ENCODE results near the gene ZBTB49. TPM values are rescaled to one million over a fixed set of nuclear protein-coding genes. Genes with fewer than 3 reads are reported as not detected.
A peak's percentile ranks its signal among the peaks of the same experiment; 100 is the strongest.

Gene ZBTB49
- total and polyA plus RNA-seq, 2 of the 13 experiments (the other 11 are each of a cell fraction or from before 2014, with no cell fraction given), result 3.3 to 4.3 TPM

GRCh38 chr4:4289941-4290850 is at the start of gene ZBTB49, which contains the start of gene LYAR (continued):
- 0 out of 2 replicates have a peak, but pooled peaks have one; percentile 40 for TF ChIP-seq ARID2 (CRISPR knock-in tag; IDR thresholded peaks at IDR 0.05; ENCODE audit: borderline replicate concordance)
- TF ChIP-seq ZNF331 (CRISPR knock-in tag; IDR thresholded peaks at IDR 0.05), result peak; percentile 60; the same call in 1 of the 2 replicates
- TF ChIP-seq FOXJ3 (CRISPR knock-in tag; IDR thresholded peaks at IDR 0.05; ENCODE audit: borderline replicate concordance), result peak; percentile 33; the same call in 1 of the 2 replicates
- peak; percentile 86 for TF ChIP-seq ZFP90 (CRISPR knock-in tag; IDR thresholded peaks at IDR 0.05; ENCODE audit: borderline replicate concordance)
- no peak for TF ChIP-seq ZBTB3 (CRISPR knock-in tag; IDR thresholded peaks at IDR 0.05; ENCODE audit: borderline replicate concordance, low read depth)
- TF ChIP-seq ZBTB42 (CRISPR knock-in tag; IDR thresholded peaks at IDR 0.05), result no peak
- TF ChIP-seq PRMT3 (CRISPR knock-in tag; IDR thresholded peaks at IDR 0.05; ENCODE audit: borderline replicate concordance, low read depth), result no peak
- TF ChIP-seq CCDC6 (CRISPR knock-in tag; IDR thresholded peaks at IDR 0.05), result peak; percentile 90; the same call in 1 of the 2 replicates
- no peak for TF ChIP-seq ZKSCAN1 (IDR thresholded peaks at IDR 0.05; ENCODE audit: low read length)
- peak; percentile 99 for TF ChIP-seq MXD1 (CRISPR knock-in tag; IDR thresholded peaks at IDR 0.05)
- peak; percentile 61; the same call in 1 of the 2 replicates for TF ChIP-seq HOXA9 (CRISPR knock-in tag; IDR thresholded peaks at IDR 0.05; ENCODE audit: borderline replicate concordance)
- TF ChIP-seq SIX4 (CRISPR knock-in tag; IDR thresholded peaks at IDR 0.05), result no peak
- TF ChIP-seq ZC3H13 (CRISPR knock-in tag; IDR thresholded peaks at IDR 0.05), result no peak; the same call in 1 of the 2 replicates
- 0 out of 2 replicates have a peak, but pooled peaks have one; percentile 36 for TF ChIP-seq ZBTB20 (CRISPR knock-in tag; IDR thresholded peaks at IDR 0.05; ENCODE audit: borderline replicate concordance, low read depth)
- TF ChIP-seq HNRNPL (IDR thresholded peaks at IDR 0.05; ENCODE audit: low read depth, low read length), result peak; percentile 48; the same call in 1 of the 2 replicates
- peak; percentile 72; the same call in 1 of the 2 replicates for TF ChIP-seq ZFP37 (CRISPR knock-in tag; IDR thresholded peaks at IDR 0.05; ENCODE audit: borderline replicate concordance)
- TF ChIP-seq BCL6 (CRISPR knock-in tag; IDR thresholded peaks at IDR 0.05), result 0 out of 2 replicates have a peak, but pooled peaks have one; percentile 33
- TF ChIP-seq RXRB (CRISPR knock-in tag; IDR thresholded peaks at IDR 0.05; ENCODE audit: borderline replicate concordance), result no peak; the same call in 1 of the 2 replicates
- peak; percentile 83 for TF ChIP-seq ZNF749 (CRISPR knock-in tag; IDR thresholded peaks at IDR 0.05; ENCODE audit: borderline replicate concordance)
- TF ChIP-seq ZIK1 (CRISPR knock-in tag; IDR thresholded peaks at IDR 0.05; ENCODE audit: borderline replicate concordance, low read depth), result peak; percentile 70; the same call in 1 of the 2 replicates
- TF ChIP-seq PCBP1 (IDR thresholded peaks at IDR 0.05; ENCODE audit: borderline replicate concordance, low read depth, low read length), result 0 out of 2 replicates have a peak, but pooled peaks have one; percentile 79
- no peak for TF ChIP-seq SP1 (IDR thresholded peaks at IDR 0.05)
- peak; percentile 88 for TF ChIP-seq SP1 (CRISPR knock-in tag; IDR thresholded peaks at IDR 0.05)
- no peak for TF ChIP-seq ZNF883 (CRISPR knock-in tag; IDR thresholded peaks at IDR 0.05; ENCODE audit: not compliant biosample characterization)
- TF ChIP-seq SIN3B (IDR thresholded peaks at IDR 0.05; ENCODE audit: low read length), result peak; percentile 63; the same call in 1 of the 2 replicates
- TF ChIP-seq ZFAT (CRISPR knock-in tag; conservative IDR thresholded peaks at IDR 0.05), result no peak
- TF ChIP-seq YEATS2 (CRISPR knock-in tag; IDR thresholded peaks at IDR 0.05; ENCODE audit: borderline replicate concordance), result peak; percentile 92
- no peak for TF ChIP-seq ZNF10 (CRISPR knock-in tag; IDR thresholded peaks at IDR 0.05; ENCODE audit: borderline replicate concordance, low read depth)
- no peak for TF ChIP-seq ZNF691 (CRISPR knock-in tag; IDR thresholded peaks at IDR 0.05; ENCODE audit: borderline replicate concordance, low read depth)
